Memory B cell (primary cell): Measurements from ENCODE around the gene VARS2.
"Not testable (repeated sequence)": the region's sequence is repeated elsewhere in the genome, so short reads cannot be mapped to it uniquely, and the experiment has no call there.

Experiments used
- ATAC-seq: fragments of 150-1000 bp; cut with Tn5 transposase; 2 replicates; pipeline ENCODE4 v1.10.0; 2021; ENCODE audit warnings: low read depth, mild to moderate bottlenecking, moderate library complexity
- DNase-seq, 2 donors: peaks; one replicate each; pipeline ENCODE4 v3.0.0; 2022; ENCODE audit warnings: low spot score in 2 of 2
- H3K27ac Mint-ChIP-seq: one replicate; pipeline ENCODE4 v1.8.0; 2022; ENCODE audit warnings: mild to moderate bottlenecking, moderate library complexity, mixed read lengths
- H3K27me3 Mint-ChIP-seq: one replicate; pipeline ENCODE4 v1.8.0; 2022; ENCODE audit warnings: mixed read lengths
- H3K36me3 Mint-ChIP-seq: one replicate; pipeline ENCODE4 v1.8.0; 2022; ENCODE audit warnings: mild to moderate bottlenecking, mixed read lengths
- H3K4me1 Mint-ChIP-seq: one replicate; pipeline ENCODE4 v1.8.0; 2022; ENCODE audit warnings: mixed read lengths
- H3K4me3 Mint-ChIP-seq: one replicate; pipeline ENCODE4 v1.8.0; 2022; ENCODE audit warnings: mild to moderate bottlenecking, moderate library complexity, mixed read lengths
- H3K9me3 Mint-ChIP-seq: one replicate; pipeline ENCODE4 v1.8.0; 2022; ENCODE audit warnings: mixed read lengths

VARS2 gene

GRCh38 chr6:30901436-30901835 lies 12.6 kb upstream of the VARS2 start:
- DNase-seq (no peak), ATAC-seq (no peak)
- Mint-ChIP-seq H3K36me3 (peaks cover 16% of the 10 kb centered on the region), H3K4me1 (peaks cover 7% of the 10 kb centered on the region), H3K9me3 (no peaks in the 10 kb centered on the region), H3K4me3 (no peak overlapping the region), H3K27ac (no peak overlapping the region), H3K27me3 (no peaks in the 10 kb centered on the region)

- H3K36me3 Mint-ChIP-seq: peaks cover 13% of the 10 kb centered on the region
- ATAC-seq, H3K4me1 Mint-ChIP-seq, H3K9me3 Mint-ChIP-seq, H3K27me3 Mint-ChIP-seq, H3K4me3 Mint-ChIP-seq, H3K27ac Mint-ChIP-seq, DNase-seq: not testable (repeated sequence)
These were observed 11.8 kb upstream of the VARS2 start for GRCh38 chr6:30902196-30902595.

- Mint-ChIP-seq H3K27me3 (no peaks in the 10 kb centered on the region), H3K4me1 (peaks cover 9% of the 10 kb centered on the region), H3K27ac (no peak overlapping the region), H3K36me3 (peaks cover 13% of the 10 kb centered on the region), H3K4me3 (no peak overlapping the region), H3K9me3 (no peaks in the 10 kb centered on the region)
- ATAC-seq (no peak), DNase-seq (no peak)
These were observed 11.3 kb upstream of the VARS2 start for GRCh38 chr6:30902709-30903108.

GRCh38 chr6:30903236-30903635 lies 10.8 kb upstream of the VARS2 start:
- ATAC-seq: peak; percentile 18
- Mint-ChIP-seq H3K27me3 (no peaks in the 10 kb centered on the region), H3K27ac (no peak overlapping the region), H3K4me1 (peaks cover 14% of the 10 kb centered on the region), H3K36me3 (peaks cover 12% of the 10 kb centered on the region), H3K9me3 (no peaks in the 10 kb centered on the region), H3K4me3 (no peak overlapping the region)
- DNase-seq: no peak

GRCh38 chr6:30907290-30907757 lies 6.7 kb upstream of the VARS2 start:
- not testable (repeated sequence) for DNase-seq, ATAC-seq, H3K27ac Mint-ChIP-seq, H3K9me3 Mint-ChIP-seq, H3K27me3 Mint-ChIP-seq, H3K36me3 Mint-ChIP-seq
- H3K4me1 Mint-ChIP-seq: peaks cover 25% of the 10 kb centered on the region
- peak overlapping the region; percentile 98 for H3K4me3 Mint-ChIP-seq

GRCh38 chr6:30907758-30908591 lies 6.1 kb upstream of the VARS2 start, which contains the start of gene GTF2H4:
Gene GTF2H4, plus strand, starts transcription at chr6:30908207.
- Mint-ChIP-seq H3K4me1 (peaks cover 19% of the 10 kb centered on the region), H3K27ac (peak within 1 kb of the TSS; percentile 85), H3K4me3 (peak within 1 kb of the TSS; percentile 98), H3K27me3 (no peaks in the 10 kb centered on the region), H3K9me3 (no peaks in the 10 kb centered on the region), H3K36me3 (peaks cover 8% of the 10 kb centered on the region)
- ATAC-seq: peak; percentile 98
- DNase-seq: peak; percentile 82 to 86

- ATAC-seq: no peak
- H3K9me3 Mint-ChIP-seq: no peaks in the 10 kb centered on the region
- DNase-seq: no peak
- no peaks in the 10 kb centered on the region for H3K27me3 Mint-ChIP-seq
- H3K4me1 Mint-ChIP-seq: peaks cover 19% of the 10 kb centered on the region
- peak overlapping the region; percentile 98 for H3K4me3 Mint-ChIP-seq
- peaks cover 8% of the 10 kb centered on the region for H3K36me3 Mint-ChIP-seq
- H3K27ac Mint-ChIP-seq: peak overlapping the region; percentile 85
These were observed 5.3 kb upstream of the VARS2 start for GRCh38 chr6:30908700-30909099.

- not testable (repeated sequence) for H3K27ac Mint-ChIP-seq, H3K4me3 Mint-ChIP-seq, ATAC-seq, H3K36me3 Mint-ChIP-seq, DNase-seq, H3K9me3 Mint-ChIP-seq, H3K27me3 Mint-ChIP-seq
- H3K4me1 Mint-ChIP-seq: peaks cover 26% of the 10 kb centered on the region
These were observed 3.6 kb upstream of the VARS2 start for GRCh38 chr6:30910473-30910872.

GRCh38 chr6:30912746-30913520 lies 1.1 kb upstream of the VARS2 start:
- no peak for ATAC-seq
- H3K27ac Mint-ChIP-seq: peak overlapping the region; percentile 54
- peaks cover 17% of the 10 kb centered on the region for H3K36me3 Mint-ChIP-seq
- no peaks in the 10 kb centered on the region for H3K9me3 Mint-ChIP-seq
- no peak for DNase-seq
- H3K27me3 Mint-ChIP-seq: no peaks in the 10 kb centered on the region
- peak overlapping the region; percentile 94 for H3K4me3 Mint-ChIP-seq
- peaks cover 34% of the 10 kb centered on the region for H3K4me1 Mint-ChIP-seq

GRCh38 chr6:30913721-30914075 lies 340 bp upstream of the VARS2 start:
- H3K27ac Mint-ChIP-seq: peak overlapping the region; percentile 84
- H3K4me3 Mint-ChIP-seq: peak overlapping the region; percentile 94
- DNase-seq (no peak), ATAC-seq (peak; percentile 3)
- H3K4me1 Mint-ChIP-seq: peaks cover 27% of the 10 kb centered on the region
- no peaks in the 10 kb centered on the region for H3K9me3 Mint-ChIP-seq
- H3K36me3 Mint-ChIP-seq: peaks cover 22% of the 10 kb centered on the region
- H3K27me3 Mint-ChIP-seq: no peaks in the 10 kb centered on the region

- DNase-seq (no peak), ATAC-seq (no peak)
- Mint-ChIP-seq H3K27ac (peak overlapping the region; percentile 84), H3K27me3 (no peaks in the 10 kb centered on the region), H3K4me3 (peak overlapping the region; percentile 94), H3K9me3 (no peaks in the 10 kb centered on the region), H3K4me1 (peaks cover 25% of the 10 kb centered on the region), H3K36me3 (peaks cover 29% of the 10 kb centered on the region)
These were observed 984 bp downstream of the VARS2 start for GRCh38 chr6:30914854-30915590.

GRCh38 chr6:30915591-30915946 lies 1.5 kb downstream of the VARS2 start:
- H3K27me3 Mint-ChIP-seq: no peaks in the 10 kb centered on the region

GRCh38 chr6:30917041-30917440 lies 3.0 kb downstream of the VARS2 start:
- no peak overlapping the region for H3K27ac Mint-ChIP-seq
- no peaks in the 10 kb centered on the region for H3K27me3 Mint-ChIP-seq
- H3K36me3 Mint-ChIP-seq: peaks cover 34% of the 10 kb centered on the region
- H3K9me3 Mint-ChIP-seq: no peaks in the 10 kb centered on the region
- H3K4me1 Mint-ChIP-seq: peaks cover 25% of the 10 kb centered on the region
- DNase-seq: no peak
- H3K4me3 Mint-ChIP-seq: no peak overlapping the region
- ATAC-seq: no peak

More at GRCh38 chr6:30915591-30915946, 1.5 kb downstream of the VARS2 start:
- Mint-ChIP-seq H3K4me1 (peaks cover 25% of the 10 kb centered on the region), H3K9me3 (no peaks in the 10 kb centered on the region), H3K4me3 (peak overlapping the region; percentile 94), H3K36me3 (peaks cover 34% of the 10 kb centered on the region), H3K27ac (peak overlapping the region; percentile 54)
- DNase-seq: no peak
- no peak for ATAC-seq

GRCh38 chr6:30917487-30917886 lies 3.4 kb downstream of the VARS2 start:
- no peak for DNase-seq
- H3K27ac Mint-ChIP-seq: no peak overlapping the region

More at GRCh38 chr6:30917487-30917886, 3.4 kb downstream of the VARS2 start:
- ATAC-seq: no peak
- no peaks in the 10 kb centered on the region for H3K9me3 Mint-ChIP-seq
- peaks cover 35% of the 10 kb centered on the region for H3K36me3 Mint-ChIP-seq
- no peak overlapping the region for H3K4me3 Mint-ChIP-seq
- H3K4me1 Mint-ChIP-seq: peaks cover 29% of the 10 kb centered on the region
- H3K27me3 Mint-ChIP-seq: no peaks in the 10 kb centered on the region
